Stimulated activated CD4-positive, alpha-beta T cell treated with anti-CD3 and anti-CD28 coated beads, Interleukin-4, amount 100 ng/mL, for 1 hour (primary cell): ENCODE data around the gene HOXB2.
"Not testable (repeated sequence)": the region's sequence is repeated elsewhere in the genome, so short reads cannot be mapped to it uniquely, and the experiment has no call there.

Experiments used
- DNase-seq: peaks from one replicate; pipeline ENCODE4 v3.0.0-alpha.2; 2020

Gene HOXB2

GRCh38 chr17:48513097-48513496, 31.8 kb downstream of the HOXB2 start:
- DNase-seq, result no peak

DNA sequence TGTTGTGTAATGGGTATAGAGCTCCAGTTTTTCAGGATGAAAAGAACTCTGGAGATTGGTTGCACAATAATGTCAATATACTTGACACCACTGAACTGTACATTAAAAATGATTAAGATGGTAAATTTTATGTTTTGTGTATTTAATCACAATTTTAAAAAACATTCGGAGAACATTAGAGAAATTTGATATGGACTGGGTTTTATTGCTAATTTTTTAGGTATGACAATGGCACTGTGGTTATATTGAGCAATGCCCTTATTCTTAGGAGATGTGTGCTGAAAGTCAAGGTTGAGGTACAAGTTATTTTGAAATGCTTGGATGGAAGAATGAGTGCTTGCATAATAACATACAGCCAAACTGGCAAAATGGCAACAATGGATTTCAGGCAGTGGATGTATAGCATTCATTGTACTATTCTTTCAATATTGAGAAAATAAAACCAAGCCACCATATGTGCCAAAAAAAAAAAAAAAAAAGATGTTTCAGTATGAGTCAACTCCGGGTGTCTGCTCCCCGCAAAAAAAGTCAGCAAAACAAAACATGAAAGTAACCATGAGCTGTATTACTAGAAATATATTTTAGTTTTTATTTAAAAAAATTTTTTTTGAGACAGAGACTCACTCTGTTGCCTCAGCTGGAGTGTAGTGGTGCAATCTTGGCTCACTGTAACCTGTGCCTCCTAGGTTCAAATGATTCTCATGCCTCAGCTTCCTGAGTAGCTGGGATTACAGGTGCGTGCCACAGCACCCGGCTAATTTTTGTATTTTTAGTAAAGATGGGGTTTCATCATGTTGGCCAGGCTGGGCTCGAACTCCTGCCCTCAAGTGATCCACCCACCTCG, 33.9 kb downstream of the HOXB2 start:
- peak; percentile 14 for DNase-seq

GRCh38 chr17:48510381-48510760, 34.5 kb downstream of the HOXB2 start:
- DNase-seq, result no peak

GRCh38 chr17:48509708-48510107, 35.2 kb downstream of the HOXB2 start:
- not testable (repeated sequence) for DNase-seq

- no peak for DNase-seq
Observed at GRCh38 chr17:48506246-48506645, 38.7 kb downstream of the HOXB2 start.

DNA sequence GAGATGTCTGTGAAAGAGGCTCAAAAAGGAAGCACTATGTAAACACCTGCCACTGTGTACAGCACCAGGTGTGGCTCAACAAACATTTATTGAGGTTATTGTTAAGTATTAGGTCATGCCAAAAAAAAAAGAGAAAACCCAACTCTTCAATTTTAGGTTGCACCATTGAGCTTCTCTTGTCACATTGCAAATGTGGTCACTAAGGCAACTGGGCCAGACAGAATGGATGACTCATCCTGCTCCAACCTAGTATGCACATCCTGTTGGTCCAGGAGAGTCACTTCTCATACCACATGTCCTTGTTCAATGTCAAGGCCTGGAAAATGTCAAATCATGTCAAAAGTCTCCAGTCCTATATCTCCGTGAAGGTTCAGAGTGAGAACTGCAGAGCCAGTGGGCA, 39.1 kb downstream of the HOXB2 start:
- DNase-seq, result no peak

- DNase-seq, result no peak
Observed at GRCh38 chr17:48504953-48505352, 40.0 kb downstream of the HOXB2 start.

- DNase-seq, result no peak
Observed at GRCh38 chr17:48503747-48504146, 41.2 kb downstream of the HOXB2 start.

DNA sequence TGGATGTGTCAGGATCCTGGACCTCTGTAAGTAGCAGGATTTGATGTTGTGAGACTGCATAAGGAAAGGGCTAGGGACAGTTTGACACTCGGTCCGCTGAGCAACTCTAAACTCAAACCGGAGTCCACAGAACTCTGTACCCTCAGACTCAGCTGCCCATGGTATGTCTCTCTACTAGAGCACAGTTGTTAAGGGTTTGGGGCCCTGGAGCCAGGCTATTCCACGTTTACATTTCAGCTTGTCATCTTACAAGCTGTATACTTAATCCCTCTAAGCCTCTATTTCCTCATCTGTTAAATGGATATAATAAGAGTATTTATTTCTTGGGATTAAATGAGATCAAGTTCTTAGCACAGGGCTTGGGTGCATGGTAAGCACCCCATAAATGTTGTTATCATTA, 42.0 kb downstream of the HOXB2 start:
- DNase-seq, result no peak

- no peak for DNase-seq
Observed at GRCh38 chr17:48502312-48502711, 42.6 kb downstream of the HOXB2 start.

DNA sequence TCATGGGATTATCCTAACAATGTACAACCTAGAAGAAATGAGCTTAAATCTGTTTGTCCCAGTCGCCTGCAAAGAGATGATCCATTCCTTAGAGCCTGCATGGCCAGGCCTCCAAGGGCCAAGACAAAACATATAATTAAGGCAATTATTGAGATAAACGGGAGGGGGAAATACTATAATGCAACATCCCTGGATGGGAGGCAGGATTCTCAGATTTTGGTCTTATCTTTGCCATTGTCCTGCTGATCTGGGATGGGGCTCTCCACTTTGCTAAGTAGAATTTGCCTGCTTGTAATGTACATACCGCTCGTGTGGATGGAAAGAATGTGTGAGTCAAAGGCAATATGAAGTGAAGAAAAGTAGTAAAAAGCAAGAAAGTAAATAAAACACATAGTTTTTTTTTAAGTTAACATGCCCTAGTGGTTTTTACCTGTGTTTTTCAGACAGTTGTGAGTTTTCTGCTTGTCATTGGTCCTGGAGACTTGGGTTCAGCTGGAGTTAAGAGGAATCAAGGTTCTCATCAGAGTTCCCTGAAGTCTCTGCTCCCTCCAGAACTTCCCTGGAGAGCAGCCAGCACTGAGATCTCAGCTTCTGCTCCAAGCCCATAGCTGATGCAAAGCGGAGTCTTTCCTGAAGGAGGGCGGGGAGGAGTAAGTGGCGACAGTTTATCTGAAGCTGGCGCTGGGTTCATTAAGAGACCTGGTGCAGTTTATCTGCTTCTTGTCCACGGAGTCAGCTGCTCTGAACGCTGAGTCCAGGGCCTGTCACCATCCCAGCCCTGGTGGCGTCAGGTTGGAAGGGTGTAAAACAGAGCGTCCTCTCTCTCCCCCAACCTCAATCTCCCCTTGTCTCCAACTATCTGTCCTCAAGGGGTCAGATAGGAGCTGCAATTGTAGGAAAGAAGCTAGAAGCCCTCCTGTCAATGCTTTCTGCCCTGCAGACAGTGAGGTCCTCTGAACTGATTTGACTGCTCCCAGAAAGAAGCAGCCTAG, 44.2 kb downstream of the HOXB2 start:
- no peak for DNase-seq

- no peak for DNase-seq
Observed at GRCh38 chr17:48499735-48500434, 45.0 kb downstream of the HOXB2 start.

- no peak for DNase-seq
Observed at GRCh38 chr17:48499248-48499647, 45.7 kb downstream of the HOXB2 start.

GRCh38 chr17:48498164-48498850, 46.6 kb downstream of the HOXB2 start:
- no peak for DNase-seq

GRCh38 chr17:48497103-48497502, 47.8 kb downstream of the HOXB2 start:
- DNase-seq, result no peak

DNA sequence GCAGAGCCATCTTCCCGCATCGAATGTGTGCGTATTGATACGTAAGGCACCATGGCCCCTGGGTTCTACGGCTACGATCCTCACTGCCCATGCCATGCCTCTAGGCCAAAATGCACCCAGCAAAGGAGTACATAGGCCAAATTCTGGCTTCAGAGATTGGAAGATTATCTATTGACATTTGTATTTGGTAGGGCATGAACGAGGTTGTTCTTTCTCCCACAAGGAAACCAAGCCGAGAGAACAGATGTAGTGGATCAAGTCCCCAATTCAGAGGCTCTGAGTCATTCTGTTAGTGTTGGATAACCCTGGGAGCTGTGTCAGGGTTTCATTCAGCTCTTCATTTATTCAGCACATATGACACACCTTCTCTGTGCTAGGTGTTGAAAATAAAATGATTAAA, 50.6 kb downstream of the HOXB2 start:
- DNase-seq, result no peak
